DMS 273 treated with DMSO at 0.1 percent for 48 hours (cell line): ENCODE results near the gene CAPN1.

Source experiments
- DNase-seq: peaks from one replicate; lab custom pipeline; 2025; lab: John Stamatoyannopoulos, UW

The CAPN1 gene

GRCh38 chr11:65204143-65204542 is 22.4 kb downstream of the CAPN1 start:
- DNase-seq, result no peak

GRCh38 chr11:65204646-65205601 is 23.2 kb downstream of the CAPN1 start:
- DNase-seq, result no peak

GRCh38 chr11:65205602-65205967 is 23.9 kb downstream of the CAPN1 start:
- no peak for DNase-seq

GRCh38 chr11:65206441-65206841 is 24.7 kb downstream of the CAPN1 start:
- no peak for DNase-seq

- DNase-seq, result no peak
These were observed 25.2 kb downstream of the CAPN1 start for GRCh38 chr11:65206901-65207300.

GRCh38 chr11:65207918-65208784 is 26.4 kb downstream of the CAPN1 start:
- DNase-seq, result no peak

- no peak for DNase-seq
These were observed 27.3 kb downstream of the CAPN1 start for GRCh38 chr11:65208785-65209710.

GRCh38 chr11:65209711-65210360 is 28.1 kb downstream of the CAPN1 start:
- DNase-seq, result no peak

- DNase-seq, result no peak
These were observed 28.6 kb downstream of the CAPN1 start for GRCh38 chr11:65210361-65210731.

GRCh38 chr11:65210748-65211147 is 29.0 kb downstream of the CAPN1 start:
- no peak for DNase-seq

- no peak for DNase-seq
These were observed 29.8 kb downstream of the CAPN1 start for GRCh38 chr11:65211293-65212105.

- DNase-seq, result no peak
These were observed 30.6 kb downstream of the CAPN1 start for GRCh38 chr11:65212226-65212801.

GRCh38 chr11:65213322-65214211 is 31.8 kb downstream of the CAPN1 start:
- no peak for DNase-seq

- DNase-seq, result no peak
These were observed 32.6 kb downstream of the CAPN1 start for GRCh38 chr11:65214212-65214845.

- no peak for DNase-seq
These were observed 33.8 kb downstream of the CAPN1 start for GRCh38 chr11:65215441-65216076.

GRCh38 chr11:65216830-65217229 is 35.1 kb downstream of the CAPN1 start:
- DNase-seq, result no peak

- DNase-seq, result no peak
These were observed 36.0 kb downstream of the CAPN1 start for GRCh38 chr11:65217441-65218423.
